GM18951 (cell line): ENCODE measurements around the gene SLC25A39.

ENCODE experiments used
- POLR2A ChIP-seq: IDR thresholded peaks from 4 replicates; pipeline ENCODE4 v1.6.1; 2011; ENCODE audit warnings: mild to moderate bottlenecking; ENCODE audit not compliant: insufficient read length, insufficient read depth; ENCODE audit errors: extremely low read depth
- in situ Hi-C: fragments of 300-500 bp; cut with MboI; formaldehyde crosslinking; loops from one replicate; pipeline ENCODE4 v1.12.0; 2022; ENCODE audit warnings: low sequenced_read_pairs, mixed read lengths, inconsistent platforms; ENCODE audit not compliant: unreplicated experiment

SLC25A39 gene

DNA sequence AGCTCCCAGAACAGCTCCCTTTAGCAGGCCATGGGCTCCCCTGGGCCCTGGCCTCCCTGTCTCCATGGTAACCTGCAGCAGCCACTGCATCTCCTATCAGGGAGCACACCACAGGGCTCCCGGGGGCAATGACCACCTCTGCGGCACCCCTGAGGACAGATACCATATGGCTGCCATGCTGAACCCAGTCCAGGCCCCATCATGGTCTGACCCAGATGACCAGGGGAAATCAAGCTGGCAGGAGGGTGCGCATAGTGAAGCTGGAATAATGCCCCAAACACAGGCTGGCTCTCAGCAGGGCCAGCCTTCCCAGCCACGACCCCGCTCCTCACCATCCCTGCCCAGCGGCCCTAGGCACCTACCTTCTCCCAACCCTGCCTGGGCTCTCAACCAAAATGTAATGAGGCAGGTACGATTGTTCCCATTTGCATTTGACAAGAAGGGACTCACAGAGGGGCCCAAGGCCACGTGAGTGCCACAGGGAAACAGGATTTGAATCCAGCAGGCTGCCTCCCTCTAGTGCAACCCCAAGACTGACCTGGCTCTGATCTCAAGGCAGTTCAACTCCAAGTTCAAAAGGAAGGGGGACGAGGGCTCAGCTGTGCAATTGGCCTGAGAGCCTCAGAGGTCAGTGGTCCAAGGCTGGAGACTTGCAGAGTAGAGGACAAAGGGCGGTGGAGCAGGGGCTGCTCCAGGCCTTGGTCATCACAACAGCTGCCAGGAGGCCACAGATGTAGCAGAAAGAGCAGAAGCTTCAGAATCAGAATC is 13.8 kb downstream of the SLC25A39 start:
- in situ Hi-C loops: no loop called here
- TF ChIP-seq POLR2A: no peak

DNA sequence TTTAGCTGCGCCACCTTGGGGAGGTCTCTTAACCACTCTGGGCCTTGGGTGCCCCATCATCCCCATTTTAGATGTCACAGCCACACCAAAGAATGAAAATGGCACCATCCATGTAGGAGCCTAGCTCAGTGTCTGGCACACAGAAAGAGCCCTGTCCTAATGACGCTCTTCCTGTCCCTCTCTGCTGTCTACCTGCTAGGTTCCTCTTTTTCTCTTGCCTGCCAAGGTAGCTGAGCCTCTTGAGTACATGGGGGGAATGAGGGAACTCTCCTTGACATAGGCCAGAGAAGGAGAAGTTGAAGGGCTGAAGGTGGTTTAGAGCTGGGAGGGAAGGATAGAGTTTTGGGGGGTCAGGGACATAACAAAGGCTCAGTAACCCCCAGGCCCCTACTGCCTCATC is 14.4 kb downstream of the SLC25A39 start:
- in situ Hi-C loops: no loop called here
- no peak for TF ChIP-seq POLR2A

DNA sequence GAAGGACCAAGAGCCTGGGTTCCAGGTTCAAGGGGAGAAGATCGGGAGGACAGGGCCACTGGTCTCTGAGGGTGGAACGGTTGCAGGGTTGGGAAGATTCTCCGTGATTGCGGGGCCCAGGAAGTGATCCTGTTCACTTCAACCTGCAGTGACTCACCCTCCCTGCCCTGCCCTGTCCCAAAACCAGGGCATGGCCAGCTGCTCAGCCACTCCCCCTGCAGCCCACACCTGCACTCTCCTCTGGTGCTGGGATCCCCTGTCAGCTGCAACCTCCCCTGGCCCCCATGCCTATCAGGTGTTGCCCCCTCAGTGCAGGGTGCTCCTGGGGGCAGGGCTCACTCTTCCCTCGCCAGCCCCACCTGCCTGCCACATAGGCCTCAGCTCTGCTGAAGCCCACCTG is 15.2 kb downstream of the SLC25A39 start:
- no peak for TF ChIP-seq POLR2A
- in situ Hi-C loops: no loop called here

DNA sequence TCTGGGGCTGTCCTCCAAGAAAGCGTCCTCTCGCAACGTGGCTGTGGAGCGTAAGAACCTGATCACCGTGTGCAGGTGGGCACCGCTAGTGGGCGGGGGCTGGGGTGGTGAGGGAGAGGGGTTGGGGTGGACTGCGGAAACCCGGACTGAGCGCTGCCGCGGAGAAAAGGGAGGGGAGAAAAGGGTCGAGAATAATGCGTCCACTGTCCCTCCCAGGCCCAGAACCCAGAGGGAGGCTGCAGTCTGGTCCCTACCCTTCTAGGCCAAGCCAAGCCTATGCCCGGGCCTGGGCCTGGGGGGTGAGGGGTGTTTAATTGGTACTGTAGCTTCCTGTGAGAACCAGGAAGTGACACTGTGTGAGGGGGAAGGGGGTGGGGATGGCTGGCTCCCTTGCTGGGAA is 15.8 kb downstream of the SLC25A39 start:
- no peak for TF ChIP-seq POLR2A
- in situ Hi-C loops: no loop called here

DNA sequence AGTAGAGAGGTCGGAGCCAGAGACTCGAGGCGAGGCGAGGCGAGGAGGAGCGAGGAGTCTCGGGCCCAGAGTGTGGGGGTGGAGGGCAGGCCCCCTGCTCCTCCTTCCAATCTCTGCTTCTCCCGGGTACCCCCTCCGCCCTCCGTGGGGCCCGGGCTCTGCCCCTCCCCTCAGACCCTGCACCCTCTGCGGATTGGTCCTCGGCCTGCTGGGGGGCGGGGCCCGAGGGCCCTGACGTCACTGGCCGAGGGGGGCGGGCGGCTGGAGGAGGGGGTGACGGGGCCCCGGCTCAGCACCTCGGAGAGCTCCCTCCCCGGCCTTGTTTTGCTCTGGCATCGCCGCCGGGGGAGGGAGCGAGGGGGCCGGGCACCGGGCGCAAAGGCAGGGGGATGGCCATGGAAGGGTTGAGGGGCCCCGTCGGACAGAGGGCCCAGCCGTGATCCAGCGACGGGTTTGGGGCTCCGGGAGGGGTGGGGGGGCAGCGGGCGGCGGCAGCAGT is 16.3 kb downstream of the SLC25A39 start, which contains the start of gene RUNDC3A:
RUNDC3A (plus strand) TSS at position 282 of the 499 bp plus-strand sequence. CDS start 232 bp downstream, outside the sequence.
- in situ Hi-C loops: no loop called here
- TF ChIP-seq POLR2A: no peak

DNA sequence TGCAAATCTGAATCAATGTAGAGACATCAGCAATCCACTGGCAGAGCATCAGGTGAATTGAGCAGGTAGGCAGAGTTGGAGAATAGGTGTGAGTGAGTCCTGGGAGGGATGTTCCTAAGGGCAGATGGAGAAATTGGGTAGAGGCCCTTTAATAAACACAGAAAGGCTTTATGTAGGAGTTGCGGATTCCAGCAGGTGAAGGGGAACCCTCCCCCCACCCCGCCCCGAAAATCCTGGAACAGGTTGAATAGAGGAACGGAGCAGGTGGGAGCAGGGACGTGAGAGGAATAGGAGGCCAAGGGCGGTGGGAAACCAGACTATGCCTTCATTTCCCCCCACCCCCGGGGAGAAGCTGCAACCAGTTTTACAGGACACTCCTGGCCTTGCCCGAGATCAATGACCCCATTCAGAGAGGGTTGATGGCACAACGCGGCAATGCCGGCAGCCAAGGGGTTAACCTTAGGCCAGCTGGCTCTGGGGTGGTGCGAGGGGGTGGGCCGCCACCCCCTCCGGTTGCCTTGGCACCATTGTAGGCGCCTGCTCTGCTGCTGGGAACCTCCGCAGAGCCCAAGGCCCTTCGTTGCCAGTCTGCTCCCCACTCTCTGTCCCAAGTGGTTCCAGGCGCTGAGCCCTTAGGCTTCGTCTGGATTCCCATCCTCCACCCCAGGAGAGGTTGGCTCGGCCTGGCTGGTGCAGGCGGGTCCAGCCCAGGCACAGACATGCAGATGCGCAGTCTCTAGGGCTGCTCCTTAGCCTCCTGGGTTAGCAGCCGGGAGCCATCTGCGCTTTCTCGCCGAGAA is 17.0 kb downstream of the SLC25A39 start:
- TF ChIP-seq POLR2A: no peak
- in situ Hi-C loops: no loop called here

DNA sequence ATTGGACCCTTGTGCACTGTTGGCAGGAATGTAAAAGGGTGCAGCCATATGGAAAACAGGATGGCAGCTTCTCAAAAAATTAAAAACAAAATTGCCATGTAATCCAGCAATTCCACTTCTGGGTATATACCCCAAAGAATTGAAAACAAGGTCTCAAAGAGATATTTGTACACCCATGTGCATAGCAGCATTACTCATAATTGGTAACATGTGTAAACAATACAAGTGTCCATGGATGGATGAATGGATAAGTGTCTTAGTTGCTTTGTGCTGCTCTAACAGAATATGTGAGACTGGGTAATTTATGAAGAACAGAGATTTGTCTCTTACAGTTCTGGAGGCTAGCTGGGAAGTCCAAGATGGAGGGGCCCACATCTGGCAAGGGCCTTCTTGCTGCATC is 20.0 kb downstream of the SLC25A39 start:
- in situ Hi-C loops: no loop called here
- TF ChIP-seq POLR2A: no peak

DNA sequence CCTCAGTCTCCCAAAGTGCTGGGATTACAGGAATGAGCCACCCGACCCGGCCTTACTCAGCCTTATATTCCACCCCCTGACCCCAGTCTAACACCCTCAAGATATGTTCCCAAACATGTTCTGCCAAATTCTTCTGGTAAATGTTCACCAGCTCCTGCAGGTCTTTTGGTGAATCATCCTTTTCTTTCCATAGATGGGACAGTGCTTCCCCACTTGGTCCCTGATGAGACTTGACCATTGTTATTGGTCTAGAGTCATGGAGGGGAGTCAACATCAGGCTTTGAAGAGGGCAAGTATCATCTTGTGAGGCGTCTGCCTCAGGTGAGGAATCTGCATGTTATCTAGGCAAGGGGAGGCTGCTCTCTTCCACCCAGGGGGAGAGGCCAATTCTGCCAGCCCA is 26.6 kb downstream of the SLC25A39 start:
- in situ Hi-C loops: no loop called here
- TF ChIP-seq POLR2A: no peak

DNA sequence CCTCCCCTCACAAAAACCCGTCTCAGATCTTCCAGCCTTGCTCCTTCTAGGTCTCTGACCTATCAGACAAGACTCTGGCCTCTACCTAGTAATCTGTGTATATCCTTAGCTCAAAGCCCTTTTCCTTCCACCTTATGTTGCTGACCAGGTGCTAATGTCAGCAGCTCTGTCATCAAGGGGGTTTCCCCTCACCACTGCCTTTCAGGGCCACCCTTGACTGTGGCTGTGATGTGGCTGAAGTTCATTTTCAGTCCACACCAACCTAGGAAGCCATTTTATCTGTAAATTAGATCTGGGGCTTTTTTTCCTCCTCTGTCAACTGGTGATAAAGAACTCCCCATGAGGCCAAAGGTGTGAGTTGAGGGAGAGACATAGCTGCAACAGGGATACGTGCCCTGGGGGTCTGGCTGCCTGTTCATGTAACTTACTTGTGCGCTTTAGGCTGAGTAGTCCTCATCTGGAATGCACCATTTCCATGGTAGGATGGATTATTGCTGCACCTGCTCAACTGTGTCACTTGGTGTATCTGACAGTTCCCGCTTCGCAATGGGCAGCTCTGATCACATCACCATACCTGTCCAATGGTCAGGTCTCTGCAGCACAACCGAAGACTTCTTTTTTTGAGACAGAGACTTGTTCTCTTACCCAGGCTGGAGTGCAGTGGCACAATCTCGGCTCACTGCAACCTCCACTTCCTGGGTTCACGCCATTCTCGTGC is 31.0 kb downstream of the SLC25A39 start:
- TF ChIP-seq POLR2A: no peak
- in situ Hi-C loops: no loop called here

DNA sequence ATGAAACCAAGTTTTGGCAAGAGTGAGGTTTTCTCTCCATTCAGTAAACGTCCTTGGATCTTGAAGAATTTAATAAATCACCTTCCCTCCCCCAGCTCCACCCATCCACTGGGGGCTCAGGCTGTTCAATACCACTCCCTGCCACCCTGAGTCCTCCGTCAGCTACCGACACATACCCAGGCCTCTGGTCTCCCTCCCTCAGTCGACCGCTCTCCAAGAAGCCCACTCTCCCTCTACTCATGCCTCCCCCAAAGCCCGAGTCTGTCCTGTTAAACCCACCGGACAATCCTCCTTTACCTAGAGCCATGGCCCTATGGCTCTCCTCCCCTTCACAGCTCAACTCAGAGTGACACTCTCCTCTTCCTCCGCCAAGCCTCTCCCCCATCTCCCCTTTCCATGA is 37.0 kb downstream of the SLC25A39 start:
- in situ Hi-C loops: no loop called here
- TF ChIP-seq POLR2A: no peak

DNA sequence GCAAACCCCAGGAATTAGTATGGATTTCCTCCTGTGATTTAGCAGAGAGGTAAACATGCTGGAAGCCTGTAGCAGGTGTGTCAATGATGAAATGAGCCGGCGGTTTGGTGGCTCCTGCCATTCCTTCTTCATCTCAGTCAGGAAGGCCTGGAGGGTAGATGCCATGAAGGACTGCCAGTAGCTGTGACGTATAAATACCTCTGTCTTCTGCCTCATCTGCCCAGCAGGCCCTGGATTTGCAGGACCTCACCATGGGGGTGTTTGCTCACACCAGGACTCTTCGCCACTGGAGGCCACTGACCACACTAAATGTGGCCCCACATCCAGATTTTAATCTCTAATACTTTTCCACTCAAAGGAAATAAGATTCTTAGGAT is 40.6 kb downstream of the SLC25A39 start:
- in situ Hi-C loops: no loop called here
- TF ChIP-seq POLR2A: no peak

DNA sequence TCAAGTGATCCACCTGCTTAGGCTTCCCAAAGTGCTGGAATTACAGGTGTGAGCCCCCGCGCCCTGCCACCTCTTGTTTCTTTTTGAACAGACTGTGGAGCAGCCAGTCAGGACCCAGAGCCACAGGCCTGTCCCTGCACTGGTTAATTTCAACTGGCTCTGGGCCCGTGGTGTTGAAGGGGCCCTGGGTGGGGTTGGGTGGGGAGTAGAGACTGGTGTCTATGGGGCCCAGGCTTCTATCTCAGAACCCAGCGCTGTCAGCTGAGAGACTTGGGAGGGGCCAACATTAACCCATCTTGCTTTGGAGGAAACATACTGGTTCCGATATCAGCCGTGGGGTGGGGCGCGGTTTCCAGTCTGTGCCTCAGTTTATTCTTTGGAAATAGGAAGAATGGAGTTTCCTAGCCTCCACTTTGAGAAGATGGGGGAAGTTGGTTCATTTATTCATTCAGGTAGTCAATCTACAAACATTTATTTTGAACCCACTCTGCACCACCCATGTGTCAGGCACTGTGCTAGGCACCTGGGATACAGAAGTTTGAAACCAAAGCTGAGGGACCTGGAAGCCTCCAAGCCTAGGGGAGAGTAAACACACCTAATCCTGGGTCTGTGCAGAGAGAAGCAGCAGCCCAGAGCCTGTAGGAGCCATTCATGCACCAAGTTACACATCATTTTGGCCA is 41.1 kb downstream of the SLC25A39 start:
- TF ChIP-seq POLR2A: no peak
- in situ Hi-C loops: no loop called here

DNA sequence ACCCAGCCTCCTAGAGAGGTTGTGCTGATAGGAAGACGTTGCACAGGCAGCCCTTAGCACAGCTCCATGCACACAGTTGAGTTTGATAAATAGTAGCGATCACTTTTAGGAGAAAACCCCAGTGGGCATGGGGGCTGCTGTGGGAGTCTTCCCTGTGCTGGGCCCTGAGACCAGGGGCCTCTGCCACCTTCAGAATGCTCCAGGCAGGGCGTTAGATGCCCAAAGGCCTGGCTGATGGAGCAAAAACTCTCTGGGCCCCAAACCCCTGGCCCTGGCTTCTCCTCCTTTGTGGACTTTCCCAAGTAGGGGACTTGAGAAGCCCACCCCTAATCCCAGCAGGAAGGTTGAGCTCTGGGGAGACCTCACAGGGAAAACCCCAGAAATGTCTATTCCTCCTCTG is 42.4 kb downstream of the SLC25A39 start:
- TF ChIP-seq POLR2A: no peak
- in situ Hi-C loops: no loop called here

DNA sequence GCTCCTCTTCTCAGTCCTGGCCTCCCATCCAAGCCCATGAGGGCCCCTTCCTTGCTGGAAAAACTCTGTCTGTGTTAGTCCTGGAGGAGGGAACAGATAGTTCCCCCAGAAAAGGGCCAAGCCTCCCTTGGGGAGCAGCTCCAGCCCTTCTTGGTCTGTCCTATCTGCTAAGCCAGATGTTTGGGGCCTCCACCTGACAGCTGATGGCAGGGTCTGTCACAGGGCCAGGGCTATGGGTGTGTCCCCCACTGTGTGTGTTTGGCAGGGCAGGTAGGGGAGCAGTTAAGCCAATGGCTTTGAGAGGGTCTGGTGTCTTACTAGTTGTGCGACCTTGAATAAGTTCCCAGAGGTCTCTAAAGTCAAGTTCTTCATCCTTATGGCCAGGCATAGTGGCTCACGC is 43.1 kb downstream of the SLC25A39 start:
- in situ Hi-C loops: no loop called here

More for the DNA sequence above, 43.1 kb downstream of the SLC25A39 start:
- TF ChIP-seq POLR2A: no peak
